CD4-positive, alpha-beta T cell treated with Interleukin-17A for 4 hours (primary cell): ENCODE measurements around the gene CCT2.

ENCODE experiments used
- DNase-seq: peaks from one replicate; pipeline ENCODE4 v3.0.0-alpha.2; 2020; ENCODE audit warnings: mixed read lengths

CCT2 gene

GRCh38 chr12:69644511-69644910, 59.3 kb downstream of the CCT2 start:
- no peak for DNase-seq

GRCh38 chr12:69645031-69645430, 59.8 kb downstream of the CCT2 start:
- DNase-seq: no peak

GRCh38 chr12:69647178-69647577, 61.9 kb downstream of the CCT2 start:
- no peak for DNase-seq

- no peak for DNase-seq
These were observed 63.2 kb downstream of the CCT2 start for GRCh38 chr12:69648476-69648875.

- no peak for DNase-seq
These were observed 64.3 kb downstream of the CCT2 start for GRCh38 chr12:69649529-69649928.
